B cell (primary cell): ENCODE data around the gene PROB1.

ENCODE experiments used
- CTCF ChIP-seq: fragments of 200-600 bp; IDR thresholded peaks from one replicate; pipeline ENCODE4 v1.8.0; 2022; ENCODE audit warnings: antibody characterized with exemption, mild to moderate bottlenecking
- EZH2 ChIP-seq: IDR thresholded peaks from 2 replicates; pipeline ENCODE4 v1.6.1; 2012; ENCODE audit warnings: borderline replicate concordance, low read depth, mild to moderate bottlenecking, moderate library complexity, low read length; ENCODE audit not compliant: insufficient read depth, poor library complexity, severe bottlenecking

- TF ChIP-seq CTCF (no peak), EZH2 (no peak)
Measured at GRCh38 chr5:139343476-139343875, 51.4 kb downstream of the PROB1 start.
